ENCODE data around the gene RAB40C.

GRCh38 chr16:555528-556473 lies 34.1 kb upstream of the RAB40C start:
- TF ChIP-seq CTCF (IDR thresholded peaks at IDR 0.05) (no peak), POLR2A (IDR thresholded peaks at IDR 0.05) (no peak), POLR2AphosphoS5 (IDR thresholded peaks at IDR 0.05) (no peak), EP300 (IDR thresholded peaks at IDR 0.05) (no peak)
